ENCODE results near the gene TEAD3. TPM values are rescaled to one million over a fixed set of nuclear protein-coding genes. Genes with fewer than 3 reads are reported as not detected.
"Not testable (repeated sequence)": the region's sequence is repeated elsewhere in the genome, so short reads cannot be mapped to it uniquely, and the experiment has no call there.

TEAD3 gene
- 0.54 TPM for total RNA-seq

- DNase-seq (ENCODE audit: low read depth in 2 of 3, low spot score in 2 of 3) = peak in 2 of 3 donors; percentile 23 to 28
These were observed at the start of gene TEAD3 for GRCh38 chr6:35496841-35497570. Gene TEAD3 (minus strand): TSS chr6:35497079.

DNA sequence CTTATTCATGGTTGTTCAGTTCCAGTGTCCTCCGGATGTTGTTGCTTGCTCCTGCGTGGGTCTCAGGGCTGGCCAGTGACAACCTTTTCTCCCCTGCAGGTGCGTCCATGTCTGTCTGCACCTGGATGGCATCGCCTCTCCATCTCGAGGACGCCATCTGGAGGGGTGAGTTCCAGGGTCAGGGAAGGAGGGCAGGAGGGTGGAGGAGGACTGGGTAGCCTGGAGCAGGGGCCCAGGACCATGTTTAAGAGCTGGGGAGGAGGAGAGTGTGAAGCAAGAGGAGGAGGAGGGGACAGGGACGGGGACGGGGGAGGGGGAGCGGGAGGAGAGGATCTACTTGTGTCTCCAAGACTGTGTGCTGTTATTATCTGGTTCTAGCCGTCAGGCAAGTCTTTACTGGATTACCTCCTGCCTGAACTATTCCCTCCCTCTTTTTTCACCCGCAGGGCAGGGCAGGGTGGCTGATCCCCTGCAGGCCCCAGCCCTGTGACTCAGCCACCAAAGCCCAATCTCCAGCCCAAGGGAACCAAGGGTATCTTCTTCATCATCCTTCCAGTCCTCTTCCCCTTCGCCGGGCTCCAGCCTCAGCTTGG, 48.0 kb upstream of the TEAD3 start:
- no peak for DNase-seq (ENCODE audit: low read depth in 2 of 3, low spot score in 2 of 3)

- no peak for DNase-seq (ENCODE audit: low read depth in 2 of 3, low spot score in 2 of 3)
These were observed 46.7 kb upstream of the TEAD3 start for GRCh38 chr6:35543459-35544193.

DNA sequence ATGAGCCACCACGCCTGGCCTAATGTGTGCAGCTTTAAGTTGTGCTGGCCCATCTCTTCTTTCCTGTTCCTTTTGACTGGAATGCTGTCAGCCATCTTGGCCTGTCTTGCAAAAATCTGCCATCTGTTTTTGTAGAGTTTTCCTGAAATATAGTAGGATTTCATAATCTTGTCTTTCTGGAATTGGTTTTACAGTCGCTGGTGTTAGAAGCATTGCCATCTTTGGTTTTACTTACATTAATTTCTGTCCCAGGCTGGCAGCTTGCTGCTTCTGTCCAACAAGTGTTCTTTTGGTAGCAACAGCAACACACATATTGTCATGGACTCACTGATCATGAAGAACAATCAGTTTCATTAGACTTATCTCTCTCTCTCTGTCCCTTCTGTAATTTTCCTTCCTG, 45.0 kb upstream of the TEAD3 start:
- DNase-seq (ENCODE audit: low read depth in 2 of 3, low spot score in 2 of 3) = no peak

GRCh38 chr6:35539223-35539622, 42.3 kb upstream of the TEAD3 start:
- DNase-seq (ENCODE audit: low read depth in 2 of 3, low spot score in 2 of 3) = no peak

DNA sequence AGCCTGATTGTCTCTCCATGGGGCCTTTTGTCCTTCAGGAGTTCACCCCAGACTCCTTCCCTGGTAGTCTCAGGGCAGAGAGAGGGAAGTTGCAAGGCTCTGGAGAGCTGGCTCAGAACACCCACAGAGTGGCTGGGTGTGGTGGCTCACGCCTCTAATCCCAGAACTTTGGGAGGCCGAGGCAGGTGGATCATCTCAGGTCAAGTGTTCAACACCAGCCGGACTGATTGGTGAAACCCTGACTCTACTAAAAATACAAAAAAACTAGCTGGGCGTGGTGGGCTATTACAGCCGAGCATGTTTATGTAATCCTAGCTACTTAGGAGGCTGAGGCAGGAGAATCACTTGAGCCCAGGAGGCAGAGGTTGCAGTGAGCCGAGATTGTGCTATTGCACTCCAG, 39.0 kb upstream of the TEAD3 start:
- DNase-seq (ENCODE audit: low read depth in 2 of 3, low spot score in 2 of 3) = not testable (repeated sequence)

DNA sequence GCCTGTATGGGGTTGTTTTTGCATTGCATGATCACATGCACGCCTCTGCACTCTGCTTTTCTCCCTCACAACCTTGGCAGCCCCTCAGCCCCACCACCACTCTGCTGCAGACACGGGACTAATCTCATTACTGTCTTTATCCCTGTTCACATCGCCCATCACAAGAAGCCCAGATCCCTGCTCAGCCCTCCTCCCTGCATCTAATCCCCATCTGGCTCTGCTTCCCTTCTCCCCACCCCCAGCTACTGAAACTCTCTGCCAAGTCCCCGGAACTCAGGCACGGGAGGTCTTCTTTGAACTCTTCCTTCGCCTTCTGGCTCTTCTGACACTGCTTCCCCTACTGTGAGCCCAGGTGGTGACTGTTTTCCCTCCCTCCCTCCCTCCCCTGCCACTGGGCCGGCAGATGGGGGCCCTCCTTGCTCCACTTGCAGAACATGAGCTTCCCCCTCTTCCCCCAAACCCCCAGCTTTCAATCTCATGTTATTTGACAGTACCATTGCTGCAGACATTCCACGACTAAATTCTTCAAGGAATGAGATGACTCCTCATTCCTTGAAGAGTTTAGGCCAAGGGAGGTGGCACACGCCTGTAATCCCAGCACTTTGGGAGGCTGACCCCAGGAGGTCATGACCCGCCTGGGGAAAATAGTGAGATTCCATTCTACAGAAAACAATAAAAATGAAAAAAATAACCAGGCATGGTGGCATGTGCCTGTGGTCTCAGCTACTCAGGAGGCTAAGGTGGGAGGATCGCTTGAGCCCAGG, 37.7 kb upstream of the TEAD3 start:
- DNase-seq (ENCODE audit: low read depth in 2 of 3, low spot score in 2 of 3) = no peak

DNA sequence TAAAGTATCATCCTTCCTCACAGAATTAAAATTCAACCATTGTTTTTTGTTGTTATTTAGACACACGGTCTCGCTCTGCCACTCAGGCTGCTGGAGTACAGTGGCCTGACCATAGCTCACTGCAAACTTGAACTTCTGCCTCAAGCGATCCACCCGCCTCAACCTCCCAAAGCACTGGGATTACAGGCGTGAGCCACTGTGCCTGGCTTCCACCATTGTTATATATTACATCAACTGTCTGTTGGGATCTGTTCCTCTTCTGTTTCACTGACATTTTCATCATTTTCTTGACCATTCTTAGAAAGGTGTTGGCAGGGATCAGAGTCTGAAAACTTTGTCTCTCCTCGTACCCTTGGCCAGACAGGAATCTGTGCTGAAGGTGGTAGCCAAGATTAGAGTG, 37.1 kb upstream of the TEAD3 start:
- no peak for DNase-seq (ENCODE audit: low read depth in 2 of 3, low spot score in 2 of 3)

- DNase-seq (ENCODE audit: low read depth in 2 of 3, low spot score in 2 of 3) = no peak
These were observed 35.2 kb upstream of the TEAD3 start for GRCh38 chr6:35532126-35532525.

GRCh38 chr6:35524380-35525020, 27.6 kb upstream of the TEAD3 start:
- DNase-seq (ENCODE audit: low read depth in 2 of 3, low spot score in 2 of 3) = no peak

DNA sequence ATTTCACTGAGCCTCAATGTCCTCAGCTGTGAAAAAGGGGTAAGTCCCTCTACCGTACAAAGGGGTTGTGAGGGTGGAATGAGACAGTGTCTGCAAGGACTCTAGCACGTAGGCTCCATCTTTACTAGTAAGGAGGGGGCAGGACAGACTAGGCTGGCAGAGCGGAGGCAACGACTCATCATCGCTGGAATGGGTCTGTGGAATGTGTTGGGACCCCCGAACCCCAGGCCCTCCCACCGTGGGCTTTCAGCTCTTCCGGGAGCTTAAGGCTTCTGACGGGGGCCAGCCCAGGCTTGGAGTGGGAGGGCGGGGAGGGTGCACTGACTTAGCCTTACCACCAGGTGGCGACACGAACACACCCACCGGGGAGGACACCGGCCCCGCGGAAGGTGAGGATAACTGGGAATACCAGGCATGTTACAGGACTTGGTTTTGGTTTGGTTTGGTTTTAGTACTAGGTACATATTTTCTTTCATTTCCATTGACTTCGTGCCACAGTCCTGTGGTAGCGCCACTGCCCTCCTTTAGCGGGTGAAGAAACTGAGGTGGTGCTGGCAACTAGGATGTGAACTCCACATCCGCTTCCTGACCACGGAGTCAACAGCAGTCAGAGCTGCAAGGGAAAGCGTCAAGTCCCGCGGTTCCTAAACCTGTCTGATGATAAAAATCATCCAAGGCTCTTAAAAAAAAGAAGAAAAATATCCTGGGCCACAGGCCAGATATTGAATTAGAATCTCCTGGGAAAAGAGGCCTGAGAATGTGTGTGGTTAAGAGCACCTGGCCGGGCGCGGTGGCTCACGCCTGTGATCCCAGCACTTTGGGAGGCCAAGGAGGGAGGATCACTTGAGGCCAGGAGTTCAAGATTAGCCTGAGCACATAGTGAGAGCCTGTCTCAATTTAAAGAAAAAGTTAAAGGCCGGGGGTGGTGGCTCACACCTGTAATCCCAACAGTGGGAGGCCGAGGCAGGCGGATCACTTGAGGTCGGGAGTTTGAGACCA, 26.1 kb upstream of the TEAD3 start:
- DNase-seq (ENCODE audit: low read depth in 2 of 3, low spot score in 2 of 3) = peak; percentile 59 to 76 (median 67)

DNA sequence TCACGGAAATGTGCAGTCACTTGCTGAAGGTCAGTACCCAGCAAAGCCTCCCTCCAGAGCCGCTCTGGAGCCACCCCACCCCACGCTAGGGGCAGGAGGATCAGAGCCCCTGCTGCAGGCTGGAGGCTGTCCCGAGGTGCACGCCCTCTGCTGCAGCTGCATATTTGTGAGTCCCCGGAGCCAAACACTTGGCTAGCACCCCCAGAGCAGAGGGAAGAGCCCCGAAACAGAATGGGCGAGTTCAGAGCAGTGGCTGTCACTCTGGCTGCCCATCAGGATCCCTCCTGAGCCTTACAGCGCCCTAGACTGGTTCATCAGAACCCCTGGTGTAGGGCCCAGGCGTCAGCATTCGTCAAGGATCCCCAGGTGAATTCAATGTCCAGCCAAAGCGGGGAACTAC, 25.3 kb upstream of the TEAD3 start:
- DNase-seq (ENCODE audit: low read depth in 2 of 3, low spot score in 2 of 3) = no peak

- no peak for DNase-seq (ENCODE audit: low read depth in 2 of 3, low spot score in 2 of 3)
These were observed 24.4 kb upstream of the TEAD3 start for GRCh38 chr6:35521235-35521634.

DNA sequence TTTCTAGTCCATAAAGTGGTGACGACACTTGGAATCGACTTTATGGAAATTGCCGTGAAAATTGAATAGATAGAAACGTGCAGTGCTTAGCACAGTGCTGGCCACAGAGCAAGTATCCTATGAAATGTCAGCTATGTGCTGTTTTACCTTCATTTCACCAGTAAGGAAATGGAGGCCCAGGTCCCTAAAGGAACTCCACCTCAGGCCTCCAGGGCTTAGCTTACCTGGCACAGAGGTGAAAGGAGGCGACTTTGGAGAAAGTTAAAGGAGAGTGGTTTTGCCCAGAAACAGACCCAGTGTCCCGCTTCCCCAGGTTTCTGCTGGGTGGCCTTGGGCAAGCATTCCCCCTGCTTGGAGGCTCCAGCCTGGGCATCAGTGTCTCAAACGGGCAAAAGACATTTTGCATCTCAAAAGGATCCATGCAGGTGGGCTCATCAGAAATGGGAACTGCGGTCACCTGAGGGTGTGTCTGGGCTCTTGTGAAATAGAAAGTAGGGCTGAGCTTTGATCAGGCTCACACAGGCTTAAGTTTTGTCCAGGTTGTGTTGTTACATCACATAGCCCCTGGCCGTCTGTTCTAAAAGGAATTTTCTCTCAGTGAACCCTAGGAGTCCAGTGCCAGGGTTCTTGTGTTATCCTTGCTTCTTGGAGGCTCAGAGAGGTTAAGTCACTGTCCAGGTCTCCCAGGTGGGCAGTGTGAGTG, 22.6 kb upstream of the TEAD3 start:
- DNase-seq (ENCODE audit: low read depth in 2 of 3, low spot score in 2 of 3) = no peak

DNA sequence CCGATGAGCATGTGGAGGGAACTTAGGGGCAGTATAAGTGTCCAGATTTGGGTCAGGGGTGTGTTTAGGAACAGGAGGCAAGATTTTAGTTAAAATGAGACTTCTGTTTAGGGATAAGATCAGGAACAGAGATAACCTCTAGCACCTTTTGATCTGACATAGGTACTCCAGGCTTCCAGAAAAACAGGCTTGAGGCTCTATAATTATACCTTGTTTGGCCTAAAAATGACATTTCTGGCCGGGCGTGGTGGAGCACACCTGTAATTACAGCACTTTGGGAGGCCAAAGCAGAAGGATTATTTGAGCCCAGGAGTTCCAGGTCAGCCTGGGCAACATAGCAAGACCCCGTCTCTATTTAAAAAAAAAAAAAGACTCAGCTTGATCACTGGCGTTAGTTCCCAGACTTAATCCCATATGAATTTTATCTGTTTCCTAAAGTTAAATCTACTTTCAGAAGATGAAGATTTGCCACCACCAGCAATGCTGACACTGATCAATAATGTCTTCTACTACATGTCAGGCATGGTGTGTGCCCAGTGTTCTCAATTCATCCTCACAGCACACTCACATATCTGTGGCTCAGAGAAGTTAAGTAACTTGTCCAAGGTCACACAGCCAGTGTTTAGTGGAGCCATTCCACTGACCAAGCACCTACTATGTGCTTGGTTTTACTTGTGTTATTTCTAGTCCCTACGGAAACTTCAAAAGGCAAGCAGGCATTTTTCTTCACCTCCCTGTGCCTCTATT, 21.9 kb upstream of the TEAD3 start:
- no peak for DNase-seq (ENCODE audit: low read depth in 2 of 3, low spot score in 2 of 3)

GRCh38 chr6:35517978-35518377, 21.1 kb upstream of the TEAD3 start:
- not testable (repeated sequence) for DNase-seq (ENCODE audit: low read depth in 2 of 3, low spot score in 2 of 3)

- DNase-seq (ENCODE audit: low read depth in 2 of 3, low spot score in 2 of 3) = no peak
These were observed 19.8 kb upstream of the TEAD3 start for GRCh38 chr6:35516712-35517111.

GRCh38 chr6:35515939-35516338, 19.1 kb upstream of the TEAD3 start:
- DNase-seq (ENCODE audit: low read depth in 2 of 3, low spot score in 2 of 3) = not testable (repeated sequence)

Data from hematopoietic multipotent progenitor cell (in vitro differentiated cells).